ENCODE results near the gene SEL1L2.

Gene SEL1L2

GRCh38 chr20:13960525-13960924 lies 29.9 kb downstream of the SEL1L2 start:
- ChIA-PET CTCF (no interaction called here), POLR2A (no interaction called here)
- Histone ChIP-seq H3K27me3 (replicated peaks in 2 of 5; ENCODE audit: control insufficient read depth in 4 of 5, insufficient read depth in 5 of 5, low read length in 4 of 5) (no peaks in the 10 kb centered on the region), H3K36me3 (ENCODE audit: control insufficient read depth in 4 of 4, insufficient read depth in 4 of 4, low read length in 3 of 4) (no peaks in the 10 kb centered on the region), H3K4me3 (ENCODE audit: control insufficient read depth in 1 of 7, extremely low read depth in 1 of 7, insufficient read depth in 4 of 7, low read depth in 2 of 7, low read length in 6 of 7) (no peak overlapping the region), H3K4me1 (ENCODE audit: control extremely low read depth in 1 of 4, control insufficient read depth in 4 of 4, insufficient read depth in 4 of 4, low read length in 3 of 4) (no peaks in the 10 kb centered on the region), H3K27ac (ENCODE audit: insufficient read depth in 1 of 2, low read depth in 1 of 2, low read length in 2 of 2, poor library complexity in 1 of 2, severe bottlenecking in 2 of 2) (no peak overlapping the region), H3K9me3 (ENCODE audit: control extremely low read depth in 1 of 5, control insufficient read depth in 4 of 5, insufficient read depth in 2 of 5, low read depth in 1 of 5, low read length in 4 of 5) (no peaks in the 10 kb centered on the region)
- no CpG with 5 or more reads among the region's 3 CpGs for WGBS (ENCODE audit: insufficient coverage)
- no peak for DNase-seq

- DNase-seq, result no peak
- Histone ChIP-seq H3K4me1 (ENCODE audit: control extremely low read depth in 1 of 4, control insufficient read depth in 4 of 4, insufficient read depth in 4 of 4, low read length in 3 of 4) (no peaks in the 10 kb centered on the region), H3K9me3 (ENCODE audit: control extremely low read depth in 1 of 5, control insufficient read depth in 4 of 5, insufficient read depth in 2 of 5, low read depth in 1 of 5, low read length in 4 of 5) (no peaks in the 10 kb centered on the region), H3K27me3 (replicated peaks in 2 of 5; ENCODE audit: control insufficient read depth in 4 of 5, insufficient read depth in 5 of 5, low read length in 4 of 5) (no peaks in the 10 kb centered on the region), H3K27ac (ENCODE audit: insufficient read depth in 1 of 2, low read depth in 1 of 2, low read length in 2 of 2, poor library complexity in 1 of 2, severe bottlenecking in 2 of 2) (no peak overlapping the region), H3K36me3 (ENCODE audit: control insufficient read depth in 4 of 4, insufficient read depth in 4 of 4, low read length in 3 of 4) (no peaks in the 10 kb centered on the region), H3K4me3 (ENCODE audit: control insufficient read depth in 1 of 7, extremely low read depth in 1 of 7, insufficient read depth in 4 of 7, low read depth in 2 of 7, low read length in 6 of 7) (no peak overlapping the region)
- no CpG with 5 or more reads among the region's 2 CpGs for WGBS (ENCODE audit: insufficient coverage)
- CTCF ChIA-PET, result no interaction called here
- POLR2A ChIA-PET, result no interaction called here
Measured at GRCh38 chr20:13960119-13960518, 30.3 kb downstream of the SEL1L2 start.

GRCh38 chr20:13953227-13953626 lies 37.2 kb downstream of the SEL1L2 start:
- CTCF ChIA-PET, result no interaction called here
- no peak for DNase-seq
- POLR2A ChIA-PET, result no interaction called here
- no peaks in the 10 kb centered on the region for H3K36me3 ChIP-seq (ENCODE audit: control insufficient read depth in 4 of 4, insufficient read depth in 4 of 4, low read length in 3 of 4)
- no peak overlapping the region for H3K27ac ChIP-seq (ENCODE audit: insufficient read depth in 1 of 2, low read depth in 1 of 2, low read length in 2 of 2, poor library complexity in 1 of 2, severe bottlenecking in 2 of 2)
- no peak overlapping the region for H3K4me3 ChIP-seq (ENCODE audit: control insufficient read depth in 1 of 7, extremely low read depth in 1 of 7, insufficient read depth in 4 of 7, low read depth in 2 of 7, low read length in 6 of 7)
- 84% methylated on average over 5 of the region's 6 CpGs for WGBS (ENCODE audit: insufficient coverage)
- no peaks in the 10 kb centered on the region for H3K27me3 ChIP-seq (replicated peaks in 2 of 5; ENCODE audit: control insufficient read depth in 4 of 5, insufficient read depth in 5 of 5, low read length in 4 of 5)
- peaks cover 0 to 9% (median 0%) of the 10 kb centered on the region in 5 experiments for H3K9me3 ChIP-seq (ENCODE audit: control extremely low read depth in 1 of 5, control insufficient read depth in 4 of 5, insufficient read depth in 2 of 5, low read depth in 1 of 5, low read length in 4 of 5)
- no peaks in the 10 kb centered on the region for H3K4me1 ChIP-seq (ENCODE audit: control extremely low read depth in 1 of 4, control insufficient read depth in 4 of 4, insufficient read depth in 4 of 4, low read length in 3 of 4)

- H3K27ac ChIP-seq (ENCODE audit: insufficient read depth in 1 of 2, low read depth in 1 of 2, low read length in 2 of 2, poor library complexity in 1 of 2, severe bottlenecking in 2 of 2), result no peak overlapping the region
- 97% methylated on average over 3 of the region's 3 CpGs for WGBS (ENCODE audit: insufficient coverage)
- H3K4me3 ChIP-seq (ENCODE audit: control insufficient read depth in 1 of 7, extremely low read depth in 1 of 7, insufficient read depth in 4 of 7, low read depth in 2 of 7, low read length in 6 of 7), result no peak overlapping the region
- POLR2A ChIA-PET, result no interaction called here
- no peaks in the 10 kb centered on the region for H3K27me3 ChIP-seq (replicated peaks in 2 of 5; ENCODE audit: control insufficient read depth in 4 of 5, insufficient read depth in 5 of 5, low read length in 4 of 5)
- no peaks in the 10 kb centered on the region for H3K4me1 ChIP-seq (ENCODE audit: control extremely low read depth in 1 of 4, control insufficient read depth in 4 of 4, insufficient read depth in 4 of 4, low read length in 3 of 4)
- no peak for DNase-seq
- no peaks in the 10 kb centered on the region for H3K36me3 ChIP-seq (ENCODE audit: control insufficient read depth in 4 of 4, insufficient read depth in 4 of 4, low read length in 3 of 4)
- peaks cover 0 to 12% (median 0%) of the 10 kb centered on the region in 5 experiments for H3K9me3 ChIP-seq (ENCODE audit: control extremely low read depth in 1 of 5, control insufficient read depth in 4 of 5, insufficient read depth in 2 of 5, low read depth in 1 of 5, low read length in 4 of 5)
- CTCF ChIA-PET, result no interaction called here
Measured at GRCh38 chr20:13947719-13948118, 42.7 kb downstream of the SEL1L2 start.

GRCh38 chr20:13941031-13941430 lies 49.4 kb downstream of the SEL1L2 start:
- Histone ChIP-seq H3K9me3 (ENCODE audit: control extremely low read depth in 1 of 5, control insufficient read depth in 4 of 5, insufficient read depth in 2 of 5, low read depth in 1 of 5, low read length in 4 of 5) (peaks cover 0 to 3% (median 0%) of the 10 kb centered on the region in 5 experiments), H3K27me3 (replicated peaks in 2 of 5; ENCODE audit: control insufficient read depth in 4 of 5, insufficient read depth in 5 of 5, low read length in 4 of 5) (no peaks in the 10 kb centered on the region), H3K4me1 (ENCODE audit: control extremely low read depth in 1 of 4, control insufficient read depth in 4 of 4, insufficient read depth in 4 of 4, low read length in 3 of 4) (no peaks in the 10 kb centered on the region), H3K27ac (ENCODE audit: insufficient read depth in 1 of 2, low read depth in 1 of 2, low read length in 2 of 2, poor library complexity in 1 of 2, severe bottlenecking in 2 of 2) (no peak overlapping the region), H3K36me3 (ENCODE audit: control insufficient read depth in 4 of 4, insufficient read depth in 4 of 4, low read length in 3 of 4) (no peaks in the 10 kb centered on the region), H3K4me3 (ENCODE audit: control insufficient read depth in 1 of 7, extremely low read depth in 1 of 7, insufficient read depth in 4 of 7, low read depth in 2 of 7, low read length in 6 of 7) (no peak overlapping the region)
- no peak for DNase-seq
- POLR2A ChIA-PET, result no interaction called here
- WGBS (ENCODE audit: insufficient coverage), result 80% methylated on average over 2 of the region's 7 CpGs
- CTCF ChIA-PET, result no interaction called here

GRCh38 chr20:13936781-13937576 lies 53.4 kb downstream of the SEL1L2 start:
- no peak overlapping the region for H3K27ac ChIP-seq (ENCODE audit: insufficient read depth in 1 of 2, low read depth in 1 of 2, low read length in 2 of 2, poor library complexity in 1 of 2, severe bottlenecking in 2 of 2)
- H3K4me3 ChIP-seq (ENCODE audit: control insufficient read depth in 1 of 7, extremely low read depth in 1 of 7, insufficient read depth in 4 of 7, low read depth in 2 of 7, low read length in 6 of 7), result no peak overlapping the region
- 87% methylated on average over 7 of the region's 9 CpGs for WGBS (ENCODE audit: insufficient coverage)
- CTCF ChIA-PET, result no interaction called here
- H3K4me1 ChIP-seq (ENCODE audit: control extremely low read depth in 1 of 4, control insufficient read depth in 4 of 4, insufficient read depth in 4 of 4, low read length in 3 of 4), result no peaks in the 10 kb centered on the region
- H3K27me3 ChIP-seq (replicated peaks in 2 of 5; ENCODE audit: control insufficient read depth in 4 of 5, insufficient read depth in 5 of 5, low read length in 4 of 5), result no peaks in the 10 kb centered on the region
- H3K9me3 ChIP-seq (ENCODE audit: control extremely low read depth in 1 of 5, control insufficient read depth in 4 of 5, insufficient read depth in 2 of 5, low read depth in 1 of 5, low read length in 4 of 5), result peaks cover 0 to 3% (median 0%) of the 10 kb centered on the region in 5 experiments
- no peak for DNase-seq
- POLR2A ChIA-PET, result no interaction called here
- no peaks in the 10 kb centered on the region for H3K36me3 ChIP-seq (ENCODE audit: control insufficient read depth in 4 of 4, insufficient read depth in 4 of 4, low read length in 3 of 4)

- no peaks in the 10 kb centered on the region for H3K4me1 ChIP-seq (ENCODE audit: control extremely low read depth in 1 of 4, control insufficient read depth in 4 of 4, insufficient read depth in 4 of 4, low read length in 3 of 4)
- H3K4me3 ChIP-seq (ENCODE audit: control insufficient read depth in 1 of 7, extremely low read depth in 1 of 7, insufficient read depth in 4 of 7, low read depth in 2 of 7, low read length in 6 of 7), result no peak overlapping the region
- POLR2A ChIA-PET, result no interaction called here
- H3K36me3 ChIP-seq (ENCODE audit: control insufficient read depth in 4 of 4, insufficient read depth in 4 of 4, low read length in 3 of 4), result no peaks in the 10 kb centered on the region
- CTCF ChIA-PET, result no interaction called here
- H3K9me3 ChIP-seq (ENCODE audit: control extremely low read depth in 1 of 5, control insufficient read depth in 4 of 5, insufficient read depth in 2 of 5, low read depth in 1 of 5, low read length in 4 of 5), result peaks cover 0 to 3% (median 0%) of the 10 kb centered on the region in 5 experiments
- H3K27me3 ChIP-seq (replicated peaks in 2 of 5; ENCODE audit: control insufficient read depth in 4 of 5, insufficient read depth in 5 of 5, low read length in 4 of 5), result no peaks in the 10 kb centered on the region
- H3K27ac ChIP-seq (ENCODE audit: insufficient read depth in 1 of 2, low read depth in 1 of 2, low read length in 2 of 2, poor library complexity in 1 of 2, severe bottlenecking in 2 of 2), result no peak overlapping the region
- DNase-seq, result no peak
- 74% methylated on average over 5 of the region's 6 CpGs for WGBS (ENCODE audit: insufficient coverage)
Measured at GRCh38 chr20:13934992-13935894, 55.2 kb downstream of the SEL1L2 start.

All from common myeloid progenitor, CD34-positive (primary cell).